Karpas-422 (cell line): Measurements from ENCODE around the gene AFM. TPM values are rescaled to one million over a fixed set of nuclear protein-coding genes. Genes with fewer than 3 reads are reported as not detected.

Experiments used
- DNase-seq: peaks from one replicate; pipeline ENCODE4 v3.0.0-alpha.2; 2015
- H2AFZ ChIP-seq: fragments of 200-600 bp; sonication (generic); 2 replicates; pipeline ENCODE4 v1.6.1; 2014; ENCODE audit warnings: antibody characterized with exemption, low read length, mixed read lengths
- H3K27ac ChIP-seq: fragments of 200-600 bp; sonication (generic); 2 replicates; pipeline ENCODE4 v1.5.1; 2014; ENCODE audit warnings: mild to moderate bottlenecking, low read length, moderate library complexity
- H3K27me3 ChIP-seq: fragments of 200-600 bp; sonication (generic); 2 replicates; pipeline ENCODE4 v1.6.1; 2014; ENCODE audit warnings: low read length, mixed read lengths
- H3K36me3 ChIP-seq: fragments of 200-600 bp; sonication (generic); 2 replicates; pipeline ENCODE4 v1.6.1; 2014; ENCODE audit warnings: low read length, mixed read lengths; ENCODE audit not compliant: insufficient read depth
- H3K4me1 ChIP-seq: fragments of 200-600 bp; sonication (generic); 2 replicates; pipeline ENCODE4 v1.6.1; 2014; ENCODE audit warnings: mild to moderate bottlenecking, low read length, mixed read lengths
- H3K4me2 ChIP-seq: fragments of 200-600 bp; sonication (generic); 2 replicates; pipeline ENCODE4 v1.6.1; 2014; ENCODE audit warnings: low read length, low read depth, mild to moderate bottlenecking; ENCODE audit not compliant: poor library complexity, severe bottlenecking
- H3K4me3 ChIP-seq: fragments of 200-600 bp; sonication (generic); 2 replicates; pipeline ENCODE4 v1.5.1; 2014; ENCODE audit warnings: mild to moderate bottlenecking, antibody characterized with exemption, low read length, mixed read lengths
- H3K79me2 ChIP-seq: fragments of 200-600 bp; sonication (generic); 2 replicates; pipeline ENCODE4 v1.6.1; 2014; ENCODE audit warnings: mild to moderate bottlenecking, low read length, mixed read lengths
- H3K9ac ChIP-seq: fragments of 200-600 bp; sonication (generic); 2 replicates; pipeline ENCODE4 v1.6.0; 2014; ENCODE audit warnings: low read length
- H3K9me2 ChIP-seq: fragments of 200-600 bp; sonication (generic), shearing (Covaris generic); replicated peaks from 2 replicates; pipeline ENCODE4 v1.6.0; 2014; ENCODE audit warnings: mild to moderate bottlenecking, low read length, moderate library complexity; ENCODE audit not compliant: insufficient read depth
- H3K9me3 ChIP-seq: fragments of 300-700, 200-600 bp; sonication (generic); 2 replicates; pipeline ENCODE4 v1.6.1; 2014; ENCODE audit warnings: low read length, mixed read lengths
- H4K20me1 ChIP-seq: fragments of 200-600 bp; sonication (generic); 2 replicates; pipeline ENCODE4 v1.6.1; 2014; ENCODE audit warnings: mild to moderate bottlenecking, antibody characterized with exemption, low read length, low read depth; ENCODE audit not compliant: insufficient read depth
- total RNA-seq: library from RNA; depleted of rRNA; stranded (reverse); fragments of >200 nt; shearing (Covaris generic); gene quantifications from 2 replicates; pipeline ENCODE4 v1.2.3, GENCODE V29; 2014; ENCODE audit warnings: low replicate concordance

The AFM gene
- total RNA-seq, 1 experiment from 2014 or later, result not detected

DNA sequence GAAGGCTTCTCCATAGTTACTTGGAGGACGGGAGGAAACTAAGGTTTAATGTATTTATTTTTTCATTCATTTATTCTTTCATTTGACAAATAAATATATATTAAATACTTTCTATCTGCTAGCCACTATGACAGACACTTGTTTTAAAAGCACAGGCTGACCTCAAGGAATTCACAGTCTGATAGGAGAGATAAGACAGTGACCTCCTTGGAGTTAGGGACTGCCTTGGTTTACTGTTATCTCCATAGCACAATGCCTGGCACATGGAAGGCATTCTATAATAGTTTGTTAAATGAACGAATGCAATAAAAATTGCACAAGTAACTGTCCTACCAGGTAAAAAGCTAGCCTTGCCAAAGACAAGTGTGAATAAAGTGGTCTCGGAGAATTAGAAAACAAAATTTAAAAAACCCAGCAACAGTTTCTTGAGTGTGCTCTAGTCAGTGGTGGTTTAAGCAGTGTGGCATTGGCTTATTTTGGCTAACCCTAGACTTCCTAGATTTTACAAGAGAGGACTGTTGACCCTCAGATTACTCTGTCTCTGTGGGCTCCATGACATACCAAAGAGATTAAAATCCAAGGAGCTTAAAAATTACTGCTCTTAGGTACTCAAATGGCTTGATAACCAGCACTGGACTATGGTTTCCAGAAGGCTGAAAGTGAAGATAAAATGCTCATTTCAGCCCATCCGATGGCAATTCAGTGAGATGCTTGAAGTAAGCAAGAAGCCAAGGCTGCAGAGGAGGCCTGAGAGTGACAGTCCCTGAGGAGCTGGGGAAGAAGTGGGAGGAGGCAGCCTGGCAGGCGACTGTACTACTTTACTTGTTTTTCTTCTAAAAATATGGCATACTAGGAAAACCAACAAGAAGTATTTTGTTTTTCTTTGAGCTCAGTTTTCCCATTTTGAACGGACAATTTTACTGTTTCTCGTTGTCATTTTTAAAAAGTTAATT lies 35.9 kb upstream of the AFM start:
- no peak overlapping the region for H3K4me2 ChIP-seq
- no peaks in the 10 kb centered on the region for H3K27me3 ChIP-seq
- no peaks in the 10 kb centered on the region for H3K79me2 ChIP-seq
- H3K9me2 ChIP-seq, result no peaks in the 10 kb centered on the region
- H3K9ac ChIP-seq, result no peak overlapping the region
- H3K4me3 ChIP-seq, result no peak overlapping the region
- no peaks in the 10 kb centered on the region for H3K9me3 ChIP-seq
- no peak for DNase-seq
- H4K20me1 ChIP-seq, result no peaks in the 10 kb centered on the region
- H3K4me1 ChIP-seq, result no peaks in the 10 kb centered on the region
- no peak overlapping the region for H3K27ac ChIP-seq
- H3K36me3 ChIP-seq, result no peaks in the 10 kb centered on the region
- H2AFZ ChIP-seq, result no peak overlapping the region

DNA sequence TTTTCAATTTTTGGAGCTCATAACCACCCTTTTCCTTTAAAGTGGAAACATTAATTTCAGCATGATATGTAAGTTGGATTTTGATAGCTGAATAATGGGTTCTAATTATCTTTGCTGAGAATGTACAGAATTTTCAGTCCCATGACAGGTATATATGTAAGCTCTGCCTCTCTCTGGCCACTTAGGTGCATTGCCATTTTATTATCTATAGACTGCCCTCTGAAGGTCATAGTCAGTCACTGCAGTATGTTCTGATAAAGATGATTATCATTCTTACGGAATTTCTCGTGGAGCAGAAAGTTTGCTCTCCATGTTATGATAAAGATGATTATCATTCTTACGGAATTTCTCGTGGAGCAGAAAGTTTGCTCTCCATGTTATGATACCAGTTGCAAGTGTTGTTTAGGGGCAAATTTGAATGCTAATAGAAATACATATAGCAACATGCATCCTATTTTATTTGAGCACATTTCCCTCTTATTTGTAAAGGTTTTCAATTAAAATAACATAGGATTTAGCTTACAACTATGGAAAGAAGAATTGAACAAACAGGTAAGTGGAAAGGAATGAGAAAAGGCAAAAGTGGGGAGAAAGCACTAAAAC lies 35.1 kb upstream of the AFM start:
- H3K4me2 ChIP-seq, result no peak overlapping the region
- H3K79me2 ChIP-seq, result no peaks in the 10 kb centered on the region
- no peak overlapping the region for H3K4me3 ChIP-seq
- no peaks in the 10 kb centered on the region for H3K27me3 ChIP-seq
- peak; percentile 85 for DNase-seq
- no peaks in the 10 kb centered on the region for H3K9me3 ChIP-seq
- no peaks in the 10 kb centered on the region for H3K36me3 ChIP-seq
- no peak overlapping the region for H2AFZ ChIP-seq
- no peak overlapping the region for H3K9ac ChIP-seq
- H3K9me2 ChIP-seq, result no peaks in the 10 kb centered on the region
- H3K27ac ChIP-seq, result no peak overlapping the region
- H3K4me1 ChIP-seq, result no peaks in the 10 kb centered on the region
- no peaks in the 10 kb centered on the region for H4K20me1 ChIP-seq

DNA sequence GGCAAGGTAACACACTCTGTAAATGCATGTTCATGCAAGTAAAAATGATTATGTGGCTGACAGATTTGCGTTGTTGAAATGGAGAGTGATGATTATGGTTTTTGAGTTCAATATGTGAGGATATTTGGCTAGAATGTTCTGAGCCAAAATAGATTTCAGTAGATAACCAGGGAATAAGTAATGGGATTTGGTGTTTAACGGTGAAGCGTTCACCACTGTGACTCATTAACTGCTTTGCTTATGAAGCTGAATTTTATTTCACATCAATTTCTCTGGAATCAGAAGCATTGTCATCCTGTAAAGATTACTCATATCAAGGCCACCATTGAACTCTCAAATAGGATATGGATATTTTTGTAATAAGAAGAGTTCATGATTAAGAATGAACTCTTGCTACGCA lies 33.9 kb upstream of the AFM start:
- Histone ChIP-seq H3K4me2 (no peak overlapping the region), H4K20me1 (no peaks in the 10 kb centered on the region), H3K9me3 (no peaks in the 10 kb centered on the region), H3K9me2 (no peaks in the 10 kb centered on the region), H2AFZ (no peak overlapping the region; the same call in 1 of the 2 replicates), H3K36me3 (no peaks in the 10 kb centered on the region), H3K4me1 (no peaks in the 10 kb centered on the region), H3K9ac (no peak overlapping the region), H3K79me2 (no peaks in the 10 kb centered on the region), H3K27me3 (no peaks in the 10 kb centered on the region), H3K27ac (no peak overlapping the region), H3K4me3 (no peak overlapping the region)
- no peak for DNase-seq

DNA sequence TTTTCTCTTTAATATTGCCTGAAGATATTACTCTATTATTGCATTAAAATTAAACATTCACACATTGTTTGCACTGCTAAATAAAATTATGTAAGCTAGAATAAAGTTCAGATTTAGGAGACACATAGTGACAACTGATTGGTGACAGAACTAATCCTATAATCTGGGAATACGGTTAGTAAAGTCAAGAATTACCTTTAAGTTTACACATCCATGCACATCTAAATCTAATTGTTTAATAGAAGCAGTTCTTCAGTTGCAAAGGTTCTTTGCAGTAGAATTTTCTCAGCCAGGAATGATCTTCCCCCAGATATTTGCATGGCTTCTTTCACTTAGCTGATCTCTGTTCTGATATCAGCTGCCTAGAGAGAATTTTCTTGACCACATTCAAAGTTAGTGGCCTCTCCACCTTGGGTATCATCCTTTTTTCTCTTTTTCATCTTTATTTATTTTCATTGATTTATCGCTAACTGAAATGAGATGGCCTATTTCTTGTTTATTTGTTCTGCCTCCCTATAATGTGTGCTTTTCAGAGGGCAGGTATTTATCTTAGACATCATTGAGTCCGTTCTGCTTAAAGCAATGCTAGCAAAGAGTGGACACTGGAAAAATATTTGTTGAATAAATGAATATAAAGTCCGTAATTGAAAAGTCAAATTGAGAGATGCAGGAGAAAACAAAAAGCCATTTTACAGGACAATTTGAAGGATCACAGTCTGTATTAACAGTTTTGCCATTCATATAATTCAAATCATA lies 32.9 kb upstream of the AFM start:
- Histone ChIP-seq H3K4me3 (no peak overlapping the region), H3K4me2 (no peak overlapping the region), H3K79me2 (no peaks in the 10 kb centered on the region), H3K9me2 (no peaks in the 10 kb centered on the region), H3K27me3 (no peaks in the 10 kb centered on the region), H3K9ac (no peak overlapping the region), H3K9me3 (no peaks in the 10 kb centered on the region), H3K27ac (no peak overlapping the region), H3K4me1 (no peaks in the 10 kb centered on the region), H4K20me1 (no peaks in the 10 kb centered on the region), H3K36me3 (no peaks in the 10 kb centered on the region), H2AFZ (no peak overlapping the region)
- no peak for DNase-seq

DNA sequence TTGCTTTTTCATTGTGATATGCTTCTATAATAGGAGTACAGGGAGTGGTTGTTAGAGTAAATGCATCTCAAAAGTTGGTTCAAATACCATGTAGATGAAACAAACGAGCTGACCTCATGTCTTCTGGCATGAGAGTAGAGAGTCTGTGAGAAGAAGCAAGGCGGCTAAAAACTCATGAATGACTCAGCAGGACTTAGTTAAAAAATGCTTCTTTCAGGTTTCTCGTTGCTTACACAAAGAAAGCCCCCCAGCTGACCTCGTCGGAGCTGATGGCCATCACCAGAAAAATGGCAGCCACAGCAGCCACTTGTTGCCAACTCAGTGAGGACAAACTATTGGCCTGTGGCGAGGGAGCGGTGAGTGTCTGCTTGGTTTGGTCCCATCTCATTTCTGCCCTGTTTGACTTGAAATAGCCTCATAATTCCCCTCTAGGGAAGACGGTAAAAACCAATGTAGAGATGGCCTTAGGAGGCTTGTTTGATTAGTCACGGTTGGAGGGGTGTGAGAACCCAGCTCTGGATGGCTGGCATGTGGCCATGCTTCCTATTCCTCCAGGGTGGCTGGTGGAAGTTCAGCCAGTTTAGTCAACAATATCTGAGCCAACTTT lies 31.0 kb upstream of the AFM start:
- Histone ChIP-seq H3K9me3 (no peaks in the 10 kb centered on the region), H2AFZ (no peak overlapping the region), H3K27me3 (no peaks in the 10 kb centered on the region), H3K79me2 (no peaks in the 10 kb centered on the region), H3K4me3 (no peak overlapping the region), H3K9me2 (no peaks in the 10 kb centered on the region), H3K4me2 (no peak overlapping the region), H3K9ac (no peak overlapping the region), H3K36me3 (no peaks in the 10 kb centered on the region), H4K20me1 (no peaks in the 10 kb centered on the region), H3K27ac (no peak overlapping the region), H3K4me1 (no peaks in the 10 kb centered on the region)
- DNase-seq, result no peak

DNA sequence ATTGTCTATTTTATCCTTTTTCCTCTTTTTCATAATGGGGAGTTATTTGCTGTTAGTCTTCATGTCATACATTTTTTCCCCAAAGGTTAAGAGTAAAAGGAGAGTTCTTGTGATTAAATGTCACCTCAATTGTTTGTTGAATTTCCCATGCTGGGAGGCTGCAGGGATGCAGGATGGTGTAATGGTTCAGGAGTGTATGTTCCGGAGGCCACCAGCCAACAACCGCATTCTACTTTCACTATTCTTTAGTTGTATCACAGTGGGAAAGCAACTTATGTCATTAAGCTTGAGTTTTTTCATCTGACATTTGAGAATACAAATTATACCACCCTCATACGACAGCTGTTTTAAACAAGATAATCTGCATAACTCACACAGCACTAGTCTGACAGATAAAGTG lies 30.1 kb upstream of the AFM start:
- Histone ChIP-seq H3K27me3 (no peaks in the 10 kb centered on the region), H3K9ac (no peak overlapping the region), H3K36me3 (no peaks in the 10 kb centered on the region), H4K20me1 (no peaks in the 10 kb centered on the region), H3K27ac (no peak overlapping the region), H3K9me2 (no peaks in the 10 kb centered on the region), H3K79me2 (no peaks in the 10 kb centered on the region), H3K4me2 (no peak overlapping the region), H3K9me3 (no peaks in the 10 kb centered on the region), H3K4me1 (no peaks in the 10 kb centered on the region), H3K4me3 (no peak overlapping the region), H2AFZ (no peak overlapping the region)
- no peak for DNase-seq

DNA sequence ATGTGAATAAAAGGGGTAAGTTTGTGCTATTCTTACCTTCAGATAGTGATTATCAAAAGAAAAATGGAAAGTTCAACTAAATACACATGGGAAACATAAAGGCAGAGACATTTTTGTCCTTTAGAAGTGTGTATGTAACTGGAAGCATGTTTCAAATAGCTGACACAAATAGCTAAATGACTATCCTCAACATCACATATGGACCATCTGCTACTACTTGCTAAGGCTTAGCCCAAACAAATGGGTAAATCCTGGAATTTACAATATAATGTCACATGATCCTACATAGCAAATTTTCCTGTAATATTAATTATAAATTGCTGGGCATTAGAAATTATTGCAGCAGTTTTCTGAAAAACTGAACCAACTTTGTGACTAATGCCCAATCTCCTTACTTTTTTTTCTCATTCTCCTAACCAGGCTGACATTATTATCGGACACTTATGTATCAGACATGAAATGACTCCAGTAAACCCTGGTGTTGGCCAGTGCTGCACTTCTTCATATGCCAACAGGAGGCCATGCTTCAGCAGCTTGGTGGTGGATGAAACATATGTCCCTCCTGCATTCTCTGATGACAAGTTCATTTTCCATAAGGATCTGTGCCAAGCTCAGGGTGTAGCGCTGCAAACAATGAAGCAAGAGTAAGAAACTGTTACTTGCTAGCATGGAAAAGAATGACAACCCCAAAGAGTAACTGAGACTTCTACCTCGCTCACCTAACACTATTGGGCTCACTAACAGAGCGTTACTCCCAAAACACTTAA lies 29.4 kb upstream of the AFM start:
- Histone ChIP-seq H3K4me2 (no peak overlapping the region), H3K4me1 (no peaks in the 10 kb centered on the region), H3K9me2 (no peaks in the 10 kb centered on the region), H3K4me3 (no peak overlapping the region), H3K36me3 (no peaks in the 10 kb centered on the region), H3K79me2 (no peaks in the 10 kb centered on the region), H3K27me3 (no peaks in the 10 kb centered on the region), H4K20me1 (no peaks in the 10 kb centered on the region), H3K9me3 (no peaks in the 10 kb centered on the region), H2AFZ (no peak overlapping the region), H3K27ac (no peak overlapping the region), H3K9ac (no peak overlapping the region)
- no peak for DNase-seq
